ENCODE results near the gene FOS. TPM values are rescaled to one million over a fixed set of nuclear protein-coding genes. Genes with fewer than 3 reads are reported as not detected.
A peak's percentile ranks its signal among the peaks of the same experiment; 100 is the strongest.

FOS gene
- total RNA-seq, 4 donors from 2014 or later: 32.1 to 239 (median 121) TPM

- DNase-seq: no peak
- peaks cover 32 to 47% of the 10 kb centered on the region in 2 donors for H3K4me1 ChIP-seq
Observed at GRCh38 chr14:75275598-75275997, 3.0 kb upstream of the FOS start.

GRCh38 chr14:75277008-75277814 is 1.4 kb upstream of the FOS start:
- peak overlapping the region; percentile 94 to 100 (median 100) for H3K27ac ChIP-seq
- H3K27me3 ChIP-seq: no peaks in the 10 kb centered on the region
- H3K9me3 ChIP-seq: no peaks in the 10 kb centered on the region
- peaks cover 38 to 63% of the 10 kb centered on the region in 2 donors for H3K4me1 ChIP-seq
- 0 to 1% methylated on average over 30 to 33 of the region's 81 CpGs for WGBS, 2 donors
- peak overlapping the region; percentile 63 to 84 (median 73) for H3K4me3 ChIP-seq (replicated peaks in 1 of 3)
- DNase-seq: peak; percentile 89 to 91
- peak in 1 of 6 experiments; percentile 19 for TF ChIP-seq CTCF (IDR thresholded peaks at IDR 0.05)
- TF ChIP-seq POLR2A (IDR thresholded peaks at IDR 0.05): peak; percentile 43 to 93
- H3K36me3 ChIP-seq: peaks cover 11 to 34% of the 10 kb centered on the region in 2 donors
- intact Hi-C loops (cut with DNase I): no loop called here

More at GRCh38 chr14:75275598-75275997, 3.0 kb upstream of the FOS start:
- Histone ChIP-seq H3K9me3 (no peaks in the 10 kb centered on the region), H3K36me3 (peaks cover 3 to 18% of the 10 kb centered on the region in 2 donors), H3K4me3 (replicated peaks in 1 of 3) (no peak overlapping the region), H3K27ac (peak overlapping the region in 2 of 3 donors; percentile 100), H3K27me3 (no peaks in the 10 kb centered on the region)
- no peak for TF ChIP-seq POLR2A (IDR thresholded peaks at IDR 0.05)
- no peak for TF ChIP-seq CTCF (IDR thresholded peaks at IDR 0.05)
- intact Hi-C loops (cut with DNase I): no loop called here
- WGBS, 2 donors: 47 to 91% methylated on average over 2 of the region's 2 CpGs

- 1% methylated on average over 22 to 27 of the region's 27 CpGs for WGBS, 2 donors
- peaks cover 38 to 61% of the 10 kb centered on the region in 2 donors for H3K4me1 ChIP-seq
- TF ChIP-seq POLR2A (IDR thresholded peaks at IDR 0.05) (no peak), CTCF (IDR thresholded peaks at IDR 0.05) (no peak)
- no peaks in the 10 kb centered on the region for H3K27me3 ChIP-seq
- no peaks in the 10 kb centered on the region for H3K9me3 ChIP-seq
- H3K4me3 ChIP-seq (replicated peaks in 1 of 3): peak overlapping the region; percentile 63 to 84 (median 73)
- intact Hi-C loops (cut with DNase I): no loop called here
- peak overlapping the region; percentile 94 to 100 (median 100) for H3K27ac ChIP-seq
- no peak for DNase-seq
- peaks cover 11 to 35% of the 10 kb centered on the region in 2 donors for H3K36me3 ChIP-seq
Observed at GRCh38 chr14:75277815-75278421, 710 bp upstream of the FOS start.

GRCh38 chr14:75279153-75279762 is 630 bp downstream of the FOS start:
- TF ChIP-seq CTCF (IDR thresholded peaks at IDR 0.05) (no peak), POLR2A (IDR thresholded peaks at IDR 0.05) (peak in 1 of 2 donors; percentile 20)
- Histone ChIP-seq H3K4me3 (replicated peaks in 1 of 3) (peak overlapping the region; percentile 34 to 84 (median 81)), H3K27me3 (no peaks in the 10 kb centered on the region), H3K36me3 (peaks cover 11 to 35% of the 10 kb centered on the region in 2 donors), H3K4me1 (peaks cover 33 to 49% of the 10 kb centered on the region in 2 donors), H3K27ac (peak overlapping the region; percentile 94 to 100 (median 100)), H3K9me3 (no peaks in the 10 kb centered on the region)
- intact Hi-C loops (cut with DNase I): no loop called here
- WGBS, 2 donors: 1 to 2% methylated on average over 25 to 37 of the region's 38 CpGs
- peak; percentile 48 to 62 for DNase-seq

All from thyroid gland (tissue), 4 donors.